ENCODE results near the gene TFB1M.

DNA sequence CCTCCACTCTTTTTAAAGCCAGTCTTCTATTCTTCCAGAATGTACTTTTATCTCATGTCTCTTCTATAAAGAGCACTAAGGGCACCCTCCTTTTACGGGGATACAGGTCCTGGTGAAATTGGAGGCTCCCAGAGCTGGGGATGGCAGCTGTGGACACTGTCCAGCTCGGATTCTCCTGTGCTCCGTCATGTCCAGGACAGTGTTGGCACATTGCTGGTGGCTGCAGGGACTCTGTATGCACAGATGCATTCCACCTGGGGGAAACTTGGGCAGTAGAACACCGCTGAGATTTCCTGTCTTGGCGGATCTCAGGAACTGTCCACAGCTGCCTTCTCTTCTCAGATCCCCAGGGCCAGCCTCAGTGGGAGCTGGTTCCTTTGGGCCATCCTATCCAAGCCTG is 107.1 kb downstream of the TFB1M start:
- TF ChIP-seq, protein P1, sequence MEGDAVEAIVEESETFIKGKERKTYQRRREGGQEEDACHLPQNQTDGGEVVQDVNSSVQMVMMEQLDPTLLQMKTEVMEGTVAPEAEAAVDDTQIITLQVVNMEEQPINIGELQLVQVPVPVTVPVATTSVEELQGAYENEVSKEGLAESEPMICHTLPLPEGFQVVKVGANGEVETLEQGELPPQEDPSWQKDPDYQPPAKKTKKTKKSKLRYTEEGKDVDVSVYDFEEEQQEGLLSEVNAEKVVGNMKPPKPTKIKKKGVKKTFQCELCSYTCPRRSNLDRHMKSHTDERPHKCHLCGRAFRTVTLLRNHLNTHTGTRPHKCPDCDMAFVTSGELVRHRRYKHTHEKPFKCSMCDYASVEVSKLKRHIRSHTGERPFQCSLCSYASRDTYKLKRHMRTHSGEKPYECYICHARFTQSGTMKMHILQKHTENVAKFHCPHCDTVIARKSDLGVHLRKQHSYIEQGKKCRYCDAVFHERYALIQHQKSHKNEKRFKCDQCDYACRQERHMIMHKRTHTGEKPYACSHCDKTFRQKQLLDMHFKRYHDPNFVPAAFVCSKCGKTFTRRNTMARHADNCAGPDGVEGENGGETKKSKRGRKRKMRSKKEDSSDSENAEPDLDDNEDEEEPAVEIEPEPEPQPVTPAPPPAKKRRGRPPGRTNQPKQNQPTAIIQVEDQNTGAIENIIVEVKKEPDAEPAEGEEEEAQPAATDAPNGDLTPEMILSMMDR (IDR thresholded peaks at IDR 0.05) = no peak
- no peak for TF ChIP-seq POLR2A (IDR thresholded peaks at IDR 0.05)
